ENCODE data around the gene UNG. TPM values are rescaled to one million over a fixed set of nuclear protein-coding genes. Genes with fewer than 3 reads are reported as not detected.
"Not testable (repeated sequence)": the region's sequence is repeated elsewhere in the genome, so short reads cannot be mapped to it uniquely, and the experiment has no call there.

The UNG gene
- total RNA-seq, 1 donor from 2014 or later: 28.5 TPM

DNA sequence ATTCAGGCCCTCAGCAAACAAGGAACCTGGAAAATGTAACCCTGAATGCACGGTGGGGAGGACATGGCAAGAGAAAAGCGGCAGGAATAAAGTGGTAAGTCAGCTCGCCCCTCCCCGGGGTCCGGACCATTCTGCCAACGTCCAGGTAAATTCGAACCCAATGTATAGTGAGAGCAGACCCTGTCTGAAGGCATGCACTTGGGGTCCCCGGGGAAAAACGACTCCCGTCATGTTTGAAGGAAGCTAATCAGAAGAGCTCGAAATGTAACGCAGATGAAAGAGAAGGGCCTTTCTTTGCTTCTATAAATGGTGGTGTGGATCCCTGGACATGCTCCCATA is 19.2 kb downstream of the UNG start:
- DNase-seq (ENCODE audit: low spot score in 2 of 2) (no peak), FAIRE-seq (no peak)

DNA sequence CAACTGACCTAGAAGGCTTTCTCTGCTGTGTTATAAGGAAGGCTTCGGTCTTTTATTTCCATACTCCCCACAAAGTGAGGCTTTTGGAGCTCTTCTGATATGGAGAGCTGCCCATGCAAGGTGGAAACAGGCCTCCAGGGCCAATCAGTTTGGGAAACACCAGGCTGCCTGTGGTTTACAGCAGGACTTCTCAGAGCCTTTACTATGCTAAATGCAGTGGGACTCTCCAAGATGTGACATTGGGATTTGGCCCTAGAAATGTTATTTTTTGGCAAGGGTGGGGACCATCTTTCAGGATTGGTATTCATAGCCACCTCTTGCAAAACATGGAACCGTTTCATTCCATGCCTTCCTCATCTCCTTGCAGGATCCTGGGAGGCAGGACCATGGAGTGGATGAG is 22.7 kb downstream of the UNG start:
- FAIRE-seq: no peak
- no peak for DNase-seq (ENCODE audit: low spot score in 2 of 2)

DNA sequence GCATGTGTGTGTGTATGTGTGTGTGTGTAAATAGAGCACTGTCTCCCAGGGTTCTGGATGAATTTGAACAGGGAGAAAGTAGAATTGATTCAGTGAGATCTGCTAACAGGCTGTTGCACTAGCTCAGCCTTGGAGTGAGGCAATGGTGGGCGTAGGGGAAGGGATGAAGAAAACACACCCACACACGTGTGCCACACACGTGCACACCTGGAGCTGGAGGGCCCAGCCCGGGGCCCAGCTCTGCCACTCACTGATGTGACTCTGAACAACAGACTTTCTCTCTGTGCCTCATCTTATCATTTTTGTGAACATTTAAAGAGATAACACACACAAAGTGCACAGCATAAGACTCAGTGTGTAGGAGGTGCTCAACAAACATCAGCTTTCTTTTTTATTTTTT is 23.2 kb downstream of the UNG start:
- FAIRE-seq (no peak), DNase-seq (ENCODE audit: low spot score in 2 of 2) (no peak)

DNA sequence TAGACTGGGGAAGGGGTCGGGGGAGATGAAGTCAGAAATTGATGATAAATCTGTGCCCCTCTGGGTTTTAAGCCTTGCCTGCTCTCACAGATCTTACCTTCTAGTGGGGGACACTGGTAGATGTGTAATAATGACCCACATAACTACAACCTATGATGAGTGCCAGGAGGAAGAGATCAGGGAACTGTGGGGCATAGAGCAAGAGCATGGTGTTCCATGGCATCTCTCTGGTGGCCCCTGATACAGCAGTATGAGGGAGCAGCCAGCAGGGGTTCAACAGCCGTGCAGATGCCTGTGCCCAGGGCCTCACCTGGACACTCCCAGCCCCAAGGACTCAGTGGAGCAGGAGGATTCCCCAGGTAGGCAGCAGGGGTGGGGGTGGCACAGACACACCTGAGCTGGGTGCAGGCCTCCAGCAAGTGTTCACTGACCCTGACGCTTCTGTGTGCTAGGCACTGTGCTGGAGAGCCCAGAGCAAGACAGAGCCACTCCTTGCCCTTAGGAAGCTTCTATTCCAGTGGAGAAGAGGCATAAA is 24.0 kb downstream of the UNG start:
- DNase-seq (ENCODE audit: low spot score in 2 of 2) (no peak), FAIRE-seq (no peak)

DNA sequence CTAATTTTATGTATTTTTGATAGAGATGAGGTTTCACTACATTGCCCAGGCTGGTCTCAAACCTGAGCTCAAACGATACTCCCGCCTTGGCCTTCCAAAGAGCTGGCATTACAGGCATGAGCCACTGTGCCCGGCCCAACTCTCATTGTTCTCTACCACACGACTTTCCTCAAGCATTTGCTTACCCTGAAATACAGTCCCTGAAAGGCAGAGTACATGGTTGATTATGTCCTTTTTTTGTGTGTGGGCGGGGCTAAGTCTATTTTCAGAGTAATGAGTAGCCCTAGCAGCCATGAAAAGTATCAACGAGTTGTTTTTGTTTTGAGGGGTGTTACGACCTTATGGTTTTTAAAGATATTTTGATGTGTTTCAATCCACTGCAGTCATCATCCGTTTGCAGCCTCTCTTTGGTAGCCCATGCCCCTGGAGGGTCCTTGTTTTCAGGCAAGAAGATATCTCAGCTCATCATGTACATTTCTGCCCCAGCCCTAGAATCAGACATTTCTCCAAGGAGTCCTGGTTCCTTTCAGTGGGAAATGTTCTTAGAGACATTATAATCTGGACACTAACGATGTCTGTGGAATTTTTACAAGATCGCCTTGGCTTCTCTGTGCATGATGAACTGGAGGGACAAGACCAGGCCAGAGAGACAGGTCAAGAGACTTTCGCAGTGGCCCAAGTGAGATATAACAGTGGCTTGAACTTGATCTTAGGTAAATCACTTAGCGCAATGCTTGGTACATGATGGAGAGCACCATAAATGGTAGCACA is 27.7 kb downstream of the UNG start:
- no peak for FAIRE-seq
- DNase-seq (ENCODE audit: low spot score in 2 of 2): no peak

DNA sequence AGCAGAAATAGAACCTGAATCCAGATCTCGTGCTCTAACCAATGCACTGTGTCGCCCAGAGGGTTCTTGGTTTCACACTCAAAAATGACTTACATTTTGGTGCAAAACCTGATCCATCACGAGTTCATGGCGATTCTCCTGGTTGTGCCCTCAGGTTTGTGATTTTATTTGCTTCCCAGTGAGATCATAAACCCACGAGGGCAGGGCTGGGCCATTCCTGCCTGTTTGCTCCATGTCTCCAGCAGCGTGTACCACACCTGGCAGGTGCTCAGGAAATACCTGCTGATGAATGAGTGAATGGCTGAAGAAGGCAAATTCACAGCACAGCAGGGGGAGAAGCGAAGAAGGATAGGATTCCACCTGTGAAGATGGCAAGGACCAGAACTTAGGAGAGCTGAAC is 28.4 kb downstream of the UNG start:
- FAIRE-seq: no peak
- DNase-seq (ENCODE audit: low spot score in 2 of 2): no peak

DNA sequence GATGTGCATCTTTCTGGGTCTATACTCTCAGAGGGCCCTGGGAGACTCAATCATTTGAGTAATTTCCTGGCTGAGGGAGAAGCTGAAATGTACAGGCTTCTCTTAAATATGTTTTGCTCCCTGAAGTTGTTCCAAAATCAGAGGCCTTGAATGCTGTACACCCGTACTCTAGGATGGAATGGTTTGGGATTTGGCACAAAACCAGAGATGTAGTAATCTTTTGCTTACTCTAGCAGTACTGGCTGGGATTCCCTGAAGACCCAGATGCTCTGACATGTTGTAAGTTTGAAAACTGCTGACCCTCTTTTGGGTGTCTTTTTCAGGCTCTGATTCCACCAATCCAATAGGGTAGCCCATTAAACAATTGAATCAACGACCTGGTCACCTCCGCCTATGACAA is 29.4 kb downstream of the UNG start:
- no peak for DNase-seq (ENCODE audit: low spot score in 2 of 2)

DNA sequence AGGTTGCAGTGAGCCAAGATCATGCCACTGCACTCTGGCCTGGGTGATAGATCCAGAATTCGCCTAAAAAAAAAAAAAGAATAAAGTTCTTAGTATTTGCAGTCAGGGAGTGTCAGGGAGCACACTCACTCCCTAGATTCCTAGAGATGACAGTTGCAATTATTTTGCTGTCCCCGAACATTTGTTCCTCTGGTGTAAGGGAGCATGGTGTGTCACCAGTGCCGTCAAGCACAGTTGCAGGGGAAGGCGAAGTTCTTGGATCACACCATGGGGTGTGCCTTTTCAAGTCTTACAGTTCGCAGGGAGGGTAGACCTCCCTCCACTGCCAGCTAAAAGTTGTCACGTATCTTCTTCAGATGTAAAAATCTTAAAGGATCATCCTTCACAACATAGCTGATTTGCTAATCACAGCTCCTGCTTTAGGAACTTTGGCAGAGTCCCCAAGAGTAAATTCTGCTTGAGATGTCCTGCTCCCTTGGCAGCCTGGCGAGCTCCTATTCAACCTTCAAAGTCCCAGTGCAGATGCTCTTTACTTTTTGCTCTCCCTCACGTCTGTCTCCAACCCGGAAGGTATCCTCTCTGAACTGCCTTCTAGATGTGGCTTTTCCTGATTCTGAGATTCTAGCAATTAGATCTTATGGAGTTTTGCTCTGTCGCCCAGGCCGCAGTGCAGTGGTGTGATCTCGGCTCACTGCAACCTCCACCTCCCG is 30.3 kb downstream of the UNG start:
- DNase-seq (ENCODE audit: low spot score in 2 of 2) (no peak), FAIRE-seq (no peak)

More for the DNA sequence above, 29.4 kb downstream of the UNG start:
- no peak for FAIRE-seq

DNA sequence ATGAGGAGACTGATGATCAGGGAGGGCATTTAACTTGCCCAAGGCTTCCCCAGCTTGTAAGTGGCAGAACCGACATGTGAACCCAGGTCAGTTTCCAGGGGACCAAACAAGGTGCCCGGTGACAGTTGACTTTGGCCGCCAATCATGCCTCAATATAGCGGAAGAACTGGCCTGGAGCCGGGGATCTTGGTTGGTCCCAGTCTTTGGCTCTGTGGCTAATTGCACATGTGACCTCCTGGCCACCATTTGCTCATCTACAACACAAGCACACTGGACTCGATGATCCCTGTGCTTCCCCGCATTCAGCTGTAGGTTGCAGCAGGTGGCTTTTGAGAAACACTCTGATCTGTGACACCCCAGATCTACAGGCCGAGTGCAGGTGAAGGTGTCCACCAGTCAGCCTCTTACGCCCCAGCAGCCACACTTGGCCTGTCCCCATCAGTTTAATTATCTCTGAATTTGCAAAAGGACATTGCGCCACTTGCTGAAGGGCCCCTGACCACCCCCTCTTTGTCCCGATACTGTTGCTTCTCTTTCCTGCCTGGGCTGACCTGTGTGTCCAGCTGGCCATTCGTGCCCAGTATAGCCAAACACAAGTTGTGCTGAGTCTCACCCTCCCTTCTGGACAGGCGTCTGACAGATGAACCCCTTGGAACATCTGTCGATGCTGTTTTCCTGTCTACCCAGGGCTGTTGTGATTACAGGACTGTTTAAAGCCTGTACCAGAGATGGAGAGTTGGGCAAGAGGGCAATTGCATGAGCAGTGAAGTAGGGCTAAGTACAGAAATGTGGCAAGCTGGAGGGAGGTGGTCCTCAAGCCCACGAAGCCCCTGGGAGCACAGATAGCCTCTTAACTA is 33.1 kb downstream of the UNG start:
- no peak for DNase-seq (ENCODE audit: low spot score in 2 of 2)
- FAIRE-seq: no peak

DNA sequence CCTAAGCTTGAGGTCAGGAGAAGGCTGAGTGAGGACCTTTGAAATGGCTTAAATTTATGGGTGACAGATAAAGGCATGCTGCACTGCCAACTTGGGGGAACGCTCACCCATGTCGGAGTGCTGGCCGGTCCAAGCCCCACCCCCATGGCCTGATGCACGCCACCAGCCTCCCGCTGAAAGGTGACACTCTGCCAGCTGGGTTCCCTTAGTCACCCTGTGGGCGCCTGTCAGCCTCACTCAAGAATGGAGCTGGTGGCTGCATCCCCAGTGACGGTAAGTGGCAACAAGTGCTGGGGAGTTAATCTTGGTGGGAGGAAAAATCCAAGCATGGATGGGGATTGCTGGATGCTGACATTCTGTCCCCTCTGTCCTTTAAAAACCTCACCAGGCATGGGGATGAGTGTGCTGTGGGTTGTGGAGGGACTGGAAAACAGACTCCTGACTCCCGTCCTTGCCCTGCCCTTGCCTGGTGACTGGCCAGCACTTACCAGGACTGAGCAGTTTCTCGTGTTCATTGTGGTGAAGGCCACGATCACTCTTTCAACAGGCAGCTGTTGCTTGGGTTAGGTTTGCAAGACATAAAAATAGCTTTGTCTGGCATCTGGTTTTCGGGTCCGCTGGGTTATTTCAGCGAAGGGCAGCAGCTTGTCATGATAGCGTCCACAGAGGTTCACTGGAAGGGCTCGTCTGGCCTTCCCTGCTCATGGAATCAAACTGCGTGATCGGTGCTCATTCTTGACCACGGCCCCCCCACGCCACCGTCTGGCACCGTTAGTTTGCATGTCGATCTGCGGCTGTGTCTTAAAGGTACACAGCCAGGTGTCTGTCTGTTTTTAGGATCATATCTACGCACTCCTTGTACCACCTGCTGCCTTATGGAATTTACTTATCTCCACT is 34.0 kb downstream of the UNG start:
- FAIRE-seq (no peak), DNase-seq (ENCODE audit: low spot score in 2 of 2) (peak in 1 of 2 donors; percentile 43)

DNA sequence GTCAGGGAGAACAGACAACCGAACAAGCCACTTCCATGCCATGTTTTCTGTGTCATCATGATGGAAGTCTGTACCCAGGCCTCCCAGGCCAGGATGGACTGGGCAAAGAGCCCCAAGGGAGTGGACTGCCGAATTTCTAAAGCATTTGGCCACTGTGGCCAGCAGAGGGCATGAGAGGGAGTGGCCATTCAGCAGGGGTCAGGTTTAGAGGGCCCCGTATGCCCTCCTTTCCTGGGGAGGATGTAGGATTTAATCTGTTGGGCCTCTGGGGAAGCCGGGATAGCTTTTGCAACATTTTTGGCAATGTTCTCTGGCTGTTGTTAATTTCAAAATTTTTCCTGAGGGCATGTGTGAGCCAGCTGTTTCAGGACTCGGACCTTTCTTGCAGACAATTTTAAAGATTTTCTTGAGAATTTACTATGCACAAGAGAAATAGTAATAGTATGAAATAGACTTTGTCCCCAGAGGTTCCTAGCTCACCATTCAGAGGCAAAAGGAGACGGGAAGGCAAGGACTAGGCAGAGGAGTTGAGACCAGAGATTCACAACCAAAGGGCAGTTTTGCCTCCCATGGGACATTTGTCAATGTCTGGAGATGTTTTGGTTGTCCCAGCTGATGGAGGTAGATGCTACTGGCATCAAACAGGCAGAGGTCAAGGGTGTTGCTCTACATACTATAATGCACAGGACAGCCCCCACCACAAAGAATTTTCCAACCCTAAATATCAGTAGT is 37.0 kb downstream of the UNG start:
- FAIRE-seq: no peak
- DNase-seq (ENCODE audit: low spot score in 2 of 2): peak in 1 of 2 donors; percentile 41

DNA sequence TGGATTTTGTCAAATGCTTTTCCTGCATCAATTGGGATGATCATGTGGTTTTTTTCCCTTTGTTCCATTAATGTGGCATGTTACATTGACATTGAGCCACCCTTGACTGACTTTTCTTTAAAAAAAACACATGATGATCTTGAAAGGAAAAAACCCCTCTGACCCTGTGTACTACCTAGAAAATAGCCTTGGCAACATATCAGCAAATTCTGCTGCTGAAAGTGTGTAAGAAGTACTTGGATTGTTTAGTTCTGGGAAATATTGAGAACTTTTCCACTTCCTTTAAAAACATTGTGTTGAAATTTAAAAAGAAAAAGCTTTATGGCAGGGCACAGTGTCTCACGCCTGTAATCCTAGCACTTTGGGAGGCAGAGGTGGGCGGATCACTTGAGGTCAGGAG is 39.7 kb downstream of the UNG start:
- no peak for FAIRE-seq

DNA sequence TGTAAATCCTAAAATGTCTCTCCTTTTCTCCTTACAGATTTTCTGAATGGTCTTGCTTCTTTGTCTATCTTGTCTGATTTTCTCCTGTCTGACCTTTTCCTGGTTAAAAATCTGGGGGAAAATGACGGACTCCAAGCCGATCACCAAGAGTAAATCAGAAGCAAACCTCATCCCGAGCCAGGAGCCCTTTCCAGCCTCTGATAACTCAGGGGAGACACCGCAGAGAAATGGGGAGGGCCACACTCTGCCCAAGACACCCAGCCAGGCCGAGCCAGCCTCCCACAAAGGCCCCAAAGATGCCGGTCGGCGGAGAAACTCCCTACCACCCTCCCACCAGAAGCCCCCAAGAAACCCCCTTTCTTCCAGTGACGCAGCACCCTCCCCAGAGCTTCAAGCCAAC is 42.0 kb downstream of the UNG start:
- DNase-seq (ENCODE audit: low spot score in 2 of 2) (no peak), FAIRE-seq (no peak)

More for the DNA sequence above, 39.7 kb downstream of the UNG start:
- no peak for DNase-seq (ENCODE audit: low spot score in 2 of 2)

DNA sequence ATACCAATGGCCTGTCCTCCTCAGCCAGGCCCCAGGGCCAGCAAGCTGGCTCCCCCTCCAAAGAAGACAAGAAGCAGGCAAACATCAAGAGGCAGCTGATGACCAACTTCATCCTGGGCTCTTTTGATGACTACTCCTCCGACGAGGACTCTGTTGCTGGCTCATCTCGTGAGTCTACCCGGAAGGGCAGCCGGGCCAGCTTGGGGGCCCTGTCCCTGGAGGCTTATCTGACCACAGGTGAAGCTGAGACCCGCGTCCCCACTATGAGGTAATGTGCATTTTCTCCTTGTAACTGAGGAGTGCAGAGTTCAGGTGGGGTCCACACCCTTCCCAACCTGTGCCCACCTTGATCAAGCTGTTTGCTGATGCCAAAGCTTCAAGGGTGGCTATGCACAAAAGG is 42.4 kb downstream of the UNG start:
- no peak for FAIRE-seq
- DNase-seq (ENCODE audit: low spot score in 2 of 2): no peak

DNA sequence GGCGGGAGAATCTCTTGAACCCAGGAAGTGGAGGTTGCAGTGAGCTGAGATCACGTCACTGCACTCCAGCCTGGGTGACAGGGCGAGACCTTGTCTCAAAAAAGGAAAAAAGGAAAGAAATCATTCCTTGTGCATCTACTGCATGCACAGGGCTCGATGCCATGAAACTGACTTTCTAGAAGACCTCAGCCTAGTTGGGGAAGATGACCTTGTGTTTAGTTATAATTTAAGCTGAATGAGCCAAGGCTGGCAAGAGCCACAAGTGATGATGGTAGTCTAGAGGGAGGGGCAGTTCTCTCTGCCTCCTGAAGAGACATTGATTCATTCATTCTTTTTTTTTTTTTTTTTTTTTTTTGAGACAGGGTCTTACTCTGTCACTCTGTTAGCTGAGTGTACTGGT is 43.2 kb downstream of the UNG start:
- FAIRE-seq: no peak

DNA sequence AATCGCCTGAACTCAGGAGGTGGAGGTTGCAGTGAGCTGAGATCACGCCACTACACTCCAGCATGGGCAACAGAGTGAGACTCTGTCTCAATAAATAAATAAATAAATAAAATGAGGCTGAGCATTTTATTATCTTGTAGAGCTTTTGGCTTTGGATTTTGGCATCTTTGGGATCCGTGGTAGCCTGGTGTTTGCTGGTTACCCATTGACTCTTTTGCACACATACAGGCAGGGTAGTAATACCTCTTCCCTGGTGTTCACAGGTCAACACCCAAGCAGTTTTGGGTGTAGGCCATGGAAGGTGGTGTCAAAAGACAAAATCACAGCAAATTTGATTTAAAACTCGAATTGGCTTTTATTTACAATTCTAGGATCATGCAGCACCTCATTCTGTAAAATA is 46.8 kb downstream of the UNG start:
- no peak for FAIRE-seq
- no peak for DNase-seq (ENCODE audit: low spot score in 2 of 2)

More for the DNA sequence above, 43.2 kb downstream of the UNG start:
- DNase-seq (ENCODE audit: low spot score in 2 of 2): no peak

DNA sequence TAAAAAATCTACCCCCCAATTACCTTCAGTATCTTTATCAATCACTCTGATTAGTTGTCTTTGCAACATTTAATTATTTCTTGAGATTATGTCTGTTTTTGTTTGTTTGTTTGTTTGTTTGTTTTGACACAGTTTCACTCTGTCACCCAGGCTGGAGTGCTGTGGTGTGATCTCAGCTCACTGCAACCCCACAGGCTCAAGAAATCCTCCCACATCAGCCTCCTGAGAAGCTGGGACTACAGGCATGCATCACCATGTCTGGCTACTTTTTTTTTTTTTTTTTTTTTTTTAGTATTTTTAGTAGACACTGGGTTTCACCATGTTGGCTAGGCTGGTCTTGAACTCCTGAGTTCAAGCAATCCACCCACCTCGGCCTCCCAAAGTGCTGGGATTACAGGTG is 49.7 kb downstream of the UNG start:
- FAIRE-seq; DNase-seq (ENCODE audit: low spot score in 2 of 2): not testable (repeated sequence)

DNA sequence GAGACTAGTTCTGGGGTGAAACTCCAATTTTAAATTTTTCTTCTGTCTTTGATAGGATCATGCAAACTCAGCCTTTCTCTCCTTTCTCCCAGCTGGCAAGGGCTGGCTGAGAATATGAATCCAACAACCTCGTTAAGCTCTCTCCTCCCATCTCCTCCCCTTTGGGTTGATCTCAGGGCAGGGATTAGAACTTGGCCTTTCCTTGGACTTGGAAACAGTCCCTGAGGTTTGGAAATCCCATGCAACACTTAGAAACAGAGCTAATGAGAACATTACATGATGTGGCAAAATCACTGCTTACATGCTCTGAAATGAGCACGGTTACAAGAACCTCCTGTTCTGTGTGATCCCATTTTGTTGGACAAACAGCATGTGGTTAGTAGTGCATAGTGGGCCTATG is 50.6 kb downstream of the UNG start:
- DNase-seq (ENCODE audit: low spot score in 2 of 2): no peak
- no peak for FAIRE-seq

DNA sequence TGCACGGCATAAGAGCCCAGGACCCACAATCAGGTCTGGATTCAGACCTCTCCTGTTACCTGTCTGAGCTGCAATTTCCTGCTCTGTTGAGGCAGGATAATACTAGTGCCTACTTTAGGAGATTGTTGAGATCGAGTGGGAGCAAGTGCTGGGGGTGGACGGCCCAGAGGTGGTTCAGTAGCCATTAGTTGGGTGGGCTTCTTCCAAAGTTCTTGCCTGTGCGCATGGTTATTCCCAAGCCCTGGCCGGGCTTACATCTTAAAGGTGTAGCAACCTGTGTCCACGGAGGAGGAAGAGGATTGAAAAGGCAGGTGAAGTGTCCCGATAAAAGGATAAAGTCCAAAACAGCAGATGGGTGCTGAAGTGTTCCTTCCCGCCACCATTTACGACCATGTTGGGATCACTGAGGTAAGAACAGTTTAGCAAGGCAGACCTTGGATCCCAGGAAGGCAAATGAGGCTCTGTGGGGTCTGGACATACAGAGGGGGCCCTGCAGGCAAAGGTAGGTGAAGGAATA is 52.8 kb downstream of the UNG start:
- FAIRE-seq (no peak), DNase-seq (ENCODE audit: low spot score in 2 of 2) (no peak)

Data from frontal cortex (tissue), 4 donors.